ENCODE measurements around the gene MAP3K15.
A peak's percentile ranks its signal among the peaks of the same experiment; 100 is the strongest.

Gene MAP3K15, protein sequence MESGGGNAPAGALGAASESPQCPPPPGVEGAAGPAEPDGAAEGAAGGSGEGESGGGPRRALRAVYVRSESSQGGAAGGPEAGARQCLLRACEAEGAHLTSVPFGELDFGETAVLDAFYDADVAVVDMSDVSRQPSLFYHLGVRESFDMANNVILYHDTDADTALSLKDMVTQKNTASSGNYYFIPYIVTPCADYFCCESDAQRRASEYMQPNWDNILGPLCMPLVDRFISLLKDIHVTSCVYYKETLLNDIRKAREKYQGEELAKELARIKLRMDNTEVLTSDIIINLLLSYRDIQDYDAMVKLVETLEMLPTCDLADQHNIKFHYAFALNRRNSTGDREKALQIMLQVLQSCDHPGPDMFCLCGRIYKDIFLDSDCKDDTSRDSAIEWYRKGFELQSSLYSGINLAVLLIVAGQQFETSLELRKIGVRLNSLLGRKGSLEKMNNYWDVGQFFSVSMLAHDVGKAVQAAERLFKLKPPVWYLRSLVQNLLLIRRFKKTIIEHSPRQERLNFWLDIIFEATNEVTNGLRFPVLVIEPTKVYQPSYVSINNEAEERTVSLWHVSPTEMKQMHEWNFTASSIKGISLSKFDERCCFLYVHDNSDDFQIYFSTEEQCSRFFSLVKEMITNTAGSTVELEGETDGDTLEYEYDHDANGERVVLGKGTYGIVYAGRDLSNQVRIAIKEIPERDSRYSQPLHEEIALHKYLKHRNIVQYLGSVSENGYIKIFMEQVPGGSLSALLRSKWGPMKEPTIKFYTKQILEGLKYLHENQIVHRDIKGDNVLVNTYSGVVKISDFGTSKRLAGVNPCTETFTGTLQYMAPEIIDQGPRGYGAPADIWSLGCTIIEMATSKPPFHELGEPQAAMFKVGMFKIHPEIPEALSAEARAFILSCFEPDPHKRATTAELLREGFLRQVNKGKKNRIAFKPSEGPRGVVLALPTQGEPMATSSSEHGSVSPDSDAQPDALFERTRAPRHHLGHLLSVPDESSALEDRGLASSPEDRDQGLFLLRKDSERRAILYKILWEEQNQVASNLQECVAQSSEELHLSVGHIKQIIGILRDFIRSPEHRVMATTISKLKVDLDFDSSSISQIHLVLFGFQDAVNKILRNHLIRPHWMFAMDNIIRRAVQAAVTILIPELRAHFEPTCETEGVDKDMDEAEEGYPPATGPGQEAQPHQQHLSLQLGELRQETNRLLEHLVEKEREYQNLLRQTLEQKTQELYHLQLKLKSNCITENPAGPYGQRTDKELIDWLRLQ (N-terminal part only)

DNA sequence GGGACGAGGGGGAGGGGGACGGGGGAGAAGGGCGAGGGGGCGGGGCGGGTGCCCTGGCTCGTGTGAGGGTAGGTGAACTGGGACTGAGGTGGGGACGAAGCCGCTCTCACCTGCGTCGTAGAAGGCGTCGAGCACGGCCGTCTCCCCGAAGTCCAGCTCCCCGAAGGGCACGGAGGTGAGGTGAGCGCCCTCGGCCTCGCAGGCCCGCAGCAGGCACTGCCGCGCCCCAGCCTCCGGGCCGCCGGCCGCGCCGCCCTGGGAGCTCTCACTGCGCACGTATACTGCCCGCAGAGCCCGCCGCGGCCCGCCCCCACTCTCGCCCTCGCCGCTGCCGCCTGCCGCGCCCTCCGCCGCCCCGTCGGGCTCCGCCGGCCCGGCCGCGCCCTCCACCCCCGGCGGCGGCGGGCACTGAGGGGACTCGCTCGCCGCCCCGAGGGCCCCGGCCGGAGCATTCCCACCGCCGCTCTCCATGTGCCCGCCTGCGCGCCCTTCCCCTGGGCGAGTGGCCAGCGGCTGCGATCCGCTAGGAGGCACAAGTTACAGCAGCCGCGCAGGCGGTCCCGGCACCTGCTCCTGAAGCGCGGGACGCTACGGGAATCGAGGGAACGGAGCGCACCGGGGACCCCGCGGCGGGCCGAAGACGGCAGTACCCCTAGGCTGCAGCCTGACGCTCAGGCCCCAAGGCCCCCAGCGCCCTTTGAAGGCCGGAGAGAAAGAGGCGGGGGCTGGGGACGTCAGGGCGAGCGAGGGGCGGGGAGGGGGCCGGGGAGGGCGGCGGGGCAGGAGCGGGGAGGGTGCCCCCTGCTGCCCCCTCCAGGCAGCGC lies at the start of gene MAP3K15:
TSS of gene MAP3K15 (minus strand) at position 718 of the 824 bp plus-strand sequence. CDS start at position 471, 247 bp downstream.
- DNase-seq = peak in 1 of 2 donors; percentile 5

GRCh38 chrX:19564606-19565005 lies 49.3 kb upstream of the MAP3K15 start:
- DNase-seq = no peak

- DNase-seq = no peak
These were observed 48.4 kb upstream of the MAP3K15 start for GRCh38 chrX:19563746-19564145.

DNA sequence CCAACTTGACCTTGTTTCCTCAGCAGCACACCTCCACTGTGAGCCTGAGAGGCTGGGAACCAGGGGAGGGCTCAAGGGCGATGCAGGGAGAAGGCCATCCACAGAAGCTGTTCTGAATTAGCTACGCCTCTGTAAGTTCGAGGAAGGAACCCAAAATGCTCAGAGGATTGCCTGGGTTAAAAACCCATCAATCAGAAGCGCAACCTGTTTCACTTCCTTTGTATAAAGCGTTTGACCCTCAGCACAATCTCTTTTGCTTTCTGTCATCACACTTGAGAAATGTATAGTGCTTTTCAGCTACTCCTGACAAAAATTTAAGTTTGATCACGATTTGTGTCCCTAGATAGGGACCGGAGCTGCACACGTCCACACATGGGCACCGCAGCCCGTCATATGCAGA lies 48.0 kb upstream of the MAP3K15 start:
- DNase-seq = no peak

- no peak for DNase-seq
These were observed 45.3 kb upstream of the MAP3K15 start for GRCh38 chrX:19560611-19561010.

GRCh38 chrX:19557822-19558221 lies 42.5 kb upstream of the MAP3K15 start:
- no peak for DNase-seq

GRCh38 chrX:19556202-19556601 lies 40.9 kb upstream of the MAP3K15 start:
- DNase-seq = no peak

GRCh38 chrX:19555683-19556082 lies 40.4 kb upstream of the MAP3K15 start:
- no peak for DNase-seq

DNA sequence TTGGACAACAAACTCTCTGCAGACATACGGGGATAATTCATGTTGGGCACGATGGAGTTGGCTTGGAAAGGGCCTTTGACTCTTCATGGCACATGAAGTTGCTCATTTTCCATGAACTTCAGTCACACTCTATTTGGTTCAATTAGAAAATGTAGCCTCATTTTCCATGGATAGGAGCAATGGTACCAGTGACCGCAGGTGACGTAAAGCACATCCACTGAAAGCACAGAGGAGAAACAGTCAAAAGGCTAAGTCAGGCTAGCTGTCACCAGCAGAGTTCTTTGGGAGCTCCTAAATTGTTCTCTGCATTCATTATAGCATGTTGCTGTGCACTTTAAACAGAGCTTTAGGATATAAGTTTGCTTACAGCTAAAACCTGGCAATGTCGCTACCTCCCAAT lies 39.9 kb upstream of the MAP3K15 start:
- no peak for DNase-seq

- DNase-seq = peak; percentile 29 to 30
These were observed 39.5 kb upstream of the MAP3K15 start for GRCh38 chrX:19554786-19555185.

GRCh38 chrX:19552793-19553192 lies 37.5 kb upstream of the MAP3K15 start:
- no peak for DNase-seq

GRCh38 chrX:19549838-19550237 lies 34.5 kb upstream of the MAP3K15 start:
- DNase-seq = no peak

- no peak for DNase-seq
These were observed 33.6 kb upstream of the MAP3K15 start for GRCh38 chrX:19548934-19549333.

DNA sequence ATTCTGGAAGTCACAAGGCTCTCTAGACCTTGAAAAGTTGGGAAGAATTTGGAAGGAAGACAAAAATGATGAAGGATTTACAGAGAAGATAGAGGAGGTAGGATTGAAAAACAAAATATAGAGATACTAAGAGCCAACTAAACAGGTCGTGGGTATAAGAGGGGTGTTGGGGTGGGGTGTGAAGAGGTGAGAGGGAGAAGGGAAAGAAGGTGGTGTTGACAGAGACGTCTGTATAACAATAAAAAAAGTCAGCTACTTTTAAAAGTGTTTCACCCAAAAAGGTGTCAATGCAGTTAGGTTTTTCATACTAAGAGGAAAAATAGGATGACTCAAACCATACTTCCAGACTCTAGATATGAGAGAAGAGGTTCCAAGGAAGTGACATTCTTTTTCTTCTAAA lies 33.0 kb upstream of the MAP3K15 start:
- DNase-seq = no peak

GRCh38 chrX:19545651-19546050 lies 30.3 kb upstream of the MAP3K15 start:
- DNase-seq = no peak

GRCh38 chrX:19544693-19545305 lies 29.5 kb upstream of the MAP3K15 start:
- DNase-seq = peak; percentile 31 to 59

GRCh38 chrX:19543951-19544381 lies 28.7 kb upstream of the MAP3K15 start:
- peak; percentile 9 to 35 for DNase-seq

- DNase-seq = no peak
These were observed 27.9 kb upstream of the MAP3K15 start for GRCh38 chrX:19543020-19543715.

DNA sequence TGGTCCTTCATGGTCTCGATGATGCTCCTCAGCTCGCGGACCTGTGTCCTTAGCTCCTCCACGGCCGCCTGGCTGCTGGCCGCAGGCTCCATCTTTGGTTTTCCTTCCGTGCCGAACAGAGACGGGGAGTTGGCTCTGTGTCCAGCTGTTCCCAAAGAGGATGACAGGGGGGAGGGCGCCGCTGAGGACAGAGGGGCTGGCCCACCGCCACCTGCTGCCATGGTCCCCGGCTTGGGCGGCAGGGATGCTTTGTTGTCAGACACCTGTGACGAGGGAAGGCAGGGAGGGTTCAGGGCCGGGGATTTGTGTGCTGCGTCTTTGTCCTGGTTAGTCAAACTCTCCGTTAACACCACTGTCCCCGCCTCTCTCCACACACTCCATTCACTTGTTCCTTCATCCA lies 26.6 kb upstream of the MAP3K15 start:
- DNase-seq = no peak

DNA sequence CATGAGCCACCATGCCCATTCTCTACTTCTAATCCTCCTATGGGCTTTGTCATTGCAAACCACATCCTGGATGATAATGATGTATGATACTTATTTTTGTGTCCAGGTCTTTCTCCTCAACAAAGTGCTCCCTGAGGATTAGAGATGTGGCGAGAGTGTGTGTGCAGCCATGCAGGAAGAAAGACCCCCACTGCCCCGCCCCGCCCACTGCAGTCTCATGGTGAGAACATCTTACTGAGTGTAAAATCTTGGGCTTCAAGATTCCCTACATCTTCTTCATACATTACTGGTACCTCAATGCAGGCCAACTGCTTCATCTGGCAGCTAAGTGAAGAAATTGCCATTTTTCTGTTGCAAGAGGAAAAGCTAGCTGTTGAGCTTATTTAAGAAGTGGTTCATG lies 25.9 kb upstream of the MAP3K15 start:
- no peak for DNase-seq

GRCh38 chrX:19540076-19540475 lies 24.8 kb upstream of the MAP3K15 start:
- DNase-seq = no peak

All from inflammatory macrophage treated with lipopolysaccharide for 1 hour (primary cell).